Chondrocyte (in vitro differentiated cells): Measurements from ENCODE around the gene PLCG2. TPM values are rescaled to one million over a fixed set of nuclear protein-coding genes. Genes with fewer than 3 reads are reported as not detected.

Source experiments
- DNase-seq: peaks from one replicate; pipeline ENCODE4 v3.0.0; 2021; ENCODE audit warnings: mixed read lengths, low spot score
- H3K27ac Mint-ChIP-seq: one replicate; pipeline ENCODE4 v1.8.0; 2021; ENCODE audit warnings: mild to moderate bottlenecking, moderate library complexity, mixed read lengths; ENCODE audit not compliant: unreplicated experiment
- H3K27me3 Mint-ChIP-seq: 2 replicates; pipeline ENCODE4 v1.8.0; 2021; ENCODE audit warnings: low read depth, mixed read lengths
- H3K36me3 Mint-ChIP-seq: 2 replicates; pipeline ENCODE4 v1.8.0; 2021; ENCODE audit warnings: low read depth, mixed read lengths
- H3K4me1 Mint-ChIP-seq: 2 replicates; pipeline ENCODE4 v1.8.0; 2021; ENCODE audit warnings: low read depth, mild to moderate bottlenecking, mixed read lengths
- H3K4me3 Mint-ChIP-seq: one replicate; pipeline ENCODE4 v1.8.0; 2021; ENCODE audit warnings: mild to moderate bottlenecking, moderate library complexity, mixed read lengths; ENCODE audit not compliant: unreplicated experiment
- H3K9me3 Mint-ChIP-seq: 2 replicates; pipeline ENCODE4 v1.8.0; 2021; ENCODE audit warnings: low read depth, mixed read lengths
- total RNA-seq: library from RNA; stranded (reverse); gene quantifications from 3 replicates; pipeline ENCODE4 v1.2.1, GENCODE V29; 2021
- TF ChIP-seq, protein P1 (sequence below): fragments of 200-600 bp; sonication (generic); IDR thresholded peaks from 2 replicates; pipeline ENCODE4 v1.5.0; 2021; ENCODE audit warnings: antibody characterized with exemption, mild to moderate bottlenecking, moderate library complexity

The PLCG2 gene
- total RNA-seq, 1 donor from 2014 or later, result 1.1 TPM

DNA sequence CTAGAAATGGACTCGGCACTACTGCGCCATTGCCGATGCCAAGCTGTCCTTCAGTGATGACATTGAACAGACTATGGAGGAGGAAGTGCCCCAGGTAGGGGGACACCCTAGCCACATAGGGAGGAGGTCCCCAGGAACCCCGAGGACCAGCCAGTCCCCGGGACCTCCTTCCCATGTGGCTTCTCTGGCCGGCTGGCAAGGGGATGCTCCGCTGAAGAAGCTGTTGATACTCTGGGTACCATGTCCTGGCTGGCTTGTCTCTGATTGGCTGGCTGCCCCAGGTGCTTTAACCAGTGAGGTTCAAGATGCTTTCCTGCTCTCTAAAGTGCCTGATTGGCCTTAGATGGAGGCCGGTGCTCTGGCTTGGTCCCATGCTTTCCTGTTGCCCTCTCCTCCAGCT is 128.6 kb downstream of the PLCG2 start:
- Mint-ChIP-seq H3K4me1 (no peaks in the 10 kb centered on the region), H3K27me3 (peaks cover 11% of the 10 kb centered on the region), H3K27ac (no peak overlapping the region), H3K36me3 (no peaks in the 10 kb centered on the region), H3K9me3 (peaks cover 2% of the 10 kb centered on the region), H3K4me3 (no peak overlapping the region)
- TF ChIP-seq, protein P1, sequence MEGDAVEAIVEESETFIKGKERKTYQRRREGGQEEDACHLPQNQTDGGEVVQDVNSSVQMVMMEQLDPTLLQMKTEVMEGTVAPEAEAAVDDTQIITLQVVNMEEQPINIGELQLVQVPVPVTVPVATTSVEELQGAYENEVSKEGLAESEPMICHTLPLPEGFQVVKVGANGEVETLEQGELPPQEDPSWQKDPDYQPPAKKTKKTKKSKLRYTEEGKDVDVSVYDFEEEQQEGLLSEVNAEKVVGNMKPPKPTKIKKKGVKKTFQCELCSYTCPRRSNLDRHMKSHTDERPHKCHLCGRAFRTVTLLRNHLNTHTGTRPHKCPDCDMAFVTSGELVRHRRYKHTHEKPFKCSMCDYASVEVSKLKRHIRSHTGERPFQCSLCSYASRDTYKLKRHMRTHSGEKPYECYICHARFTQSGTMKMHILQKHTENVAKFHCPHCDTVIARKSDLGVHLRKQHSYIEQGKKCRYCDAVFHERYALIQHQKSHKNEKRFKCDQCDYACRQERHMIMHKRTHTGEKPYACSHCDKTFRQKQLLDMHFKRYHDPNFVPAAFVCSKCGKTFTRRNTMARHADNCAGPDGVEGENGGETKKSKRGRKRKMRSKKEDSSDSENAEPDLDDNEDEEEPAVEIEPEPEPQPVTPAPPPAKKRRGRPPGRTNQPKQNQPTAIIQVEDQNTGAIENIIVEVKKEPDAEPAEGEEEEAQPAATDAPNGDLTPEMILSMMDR, result no peak
- no peak for DNase-seq

DNA sequence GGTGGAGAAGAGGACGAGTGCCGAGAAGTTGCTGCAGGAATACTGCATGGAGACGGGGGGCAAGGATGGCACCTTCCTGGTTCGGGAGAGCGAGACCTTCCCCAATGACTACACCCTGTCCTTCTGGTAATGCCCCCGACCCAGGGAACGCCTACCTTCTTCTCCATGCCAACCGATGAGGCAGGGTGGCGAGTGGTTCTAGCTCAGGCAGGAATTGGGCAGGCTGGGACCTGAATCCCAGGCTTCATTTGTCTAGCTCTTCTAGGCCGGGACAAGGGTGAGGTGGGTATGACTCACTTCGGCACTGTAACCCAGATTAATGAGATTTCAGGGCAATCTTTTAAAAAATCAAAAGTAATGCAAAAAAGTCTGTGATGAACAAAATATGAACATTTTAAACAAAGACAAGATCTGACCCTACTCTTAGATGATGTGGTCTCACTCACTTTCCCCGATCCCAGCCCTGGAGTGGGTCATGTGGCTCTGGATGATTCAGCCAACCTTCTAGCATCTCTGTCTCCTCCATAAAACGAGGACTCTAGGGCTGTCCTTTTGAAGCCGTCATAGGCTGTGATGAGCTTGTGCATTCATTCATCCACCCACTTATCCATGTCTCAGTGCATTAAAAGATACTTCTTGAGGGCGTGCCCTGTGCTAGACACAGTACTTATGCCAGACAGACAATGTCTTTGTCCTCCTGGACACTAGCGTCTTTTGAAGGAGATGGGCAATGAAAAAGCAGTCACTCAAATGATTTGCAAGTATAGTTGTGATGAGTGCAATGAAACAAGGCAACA is 129.6 kb downstream of the PLCG2 start:
- Mint-ChIP-seq H3K4me1 (no peaks in the 10 kb centered on the region), H3K27ac (no peak overlapping the region), H3K27me3 (peaks cover 10% of the 10 kb centered on the region), H3K4me3 (no peak overlapping the region), H3K36me3 (no peaks in the 10 kb centered on the region), H3K9me3 (no peaks in the 10 kb centered on the region)
- DNase-seq, result no peak
- TF ChIP-seq, protein P1, result no peak

DNA sequence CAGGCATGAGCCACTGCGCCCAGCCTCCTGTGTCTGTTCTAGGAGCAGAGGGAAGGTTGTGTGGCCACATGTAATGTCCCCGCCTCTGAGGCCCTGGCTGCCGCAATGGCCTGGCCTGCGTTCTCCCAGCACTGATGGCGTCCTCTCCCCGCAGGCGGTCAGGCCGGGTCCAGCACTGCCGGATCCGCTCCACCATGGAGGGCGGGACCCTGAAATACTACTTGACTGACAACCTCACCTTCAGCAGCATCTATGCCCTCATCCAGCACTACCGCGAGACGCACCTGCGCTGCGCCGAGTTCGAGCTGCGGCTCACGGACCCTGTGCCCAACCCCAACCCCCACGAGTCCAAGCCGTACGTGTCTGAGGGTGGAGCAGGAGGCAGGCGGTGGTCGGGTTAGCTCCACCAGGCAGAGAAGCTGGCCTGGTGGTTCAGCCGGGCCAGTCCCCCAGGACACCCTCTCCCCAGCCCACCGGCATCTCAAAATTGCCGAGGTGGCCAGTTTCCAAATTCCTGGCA is 131.3 kb downstream of the PLCG2 start:
- Mint-ChIP-seq H3K4me1 (no peaks in the 10 kb centered on the region), H3K9me3 (no peaks in the 10 kb centered on the region), H3K4me3 (no peak overlapping the region), H3K36me3 (no peaks in the 10 kb centered on the region), H3K27ac (no peak overlapping the region), H3K27me3 (peaks cover 18% of the 10 kb centered on the region)
- no peak for DNase-seq
- TF ChIP-seq, protein P1, result no peak

DNA sequence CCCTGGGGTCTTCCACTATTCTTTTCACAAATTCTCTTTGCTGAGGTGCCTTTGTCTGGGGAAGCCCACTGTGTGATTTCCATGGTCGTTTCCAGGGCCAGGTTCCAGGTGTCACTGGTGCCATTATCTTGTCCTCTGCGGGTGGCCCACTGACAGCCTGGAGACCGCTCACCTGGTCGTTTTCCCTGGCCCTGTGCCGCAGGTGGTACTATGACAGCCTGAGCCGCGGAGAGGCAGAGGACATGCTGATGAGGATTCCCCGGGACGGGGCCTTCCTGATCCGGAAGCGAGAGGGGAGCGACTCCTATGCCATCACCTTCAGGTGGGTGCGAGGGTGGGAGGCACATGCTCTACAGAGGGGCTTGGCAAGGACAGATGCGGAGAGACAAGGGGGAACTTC is 133.3 kb downstream of the PLCG2 start:
- no peak for DNase-seq
- H3K9me3 Mint-ChIP-seq, result no peaks in the 10 kb centered on the region
- no peak overlapping the region for H3K27ac Mint-ChIP-seq
- TF ChIP-seq, protein P1, result no peak
- H3K4me1 Mint-ChIP-seq, result no peaks in the 10 kb centered on the region
- peaks cover 17% of the 10 kb centered on the region for H3K27me3 Mint-ChIP-seq
- no peaks in the 10 kb centered on the region for H3K36me3 Mint-ChIP-seq
- H3K4me3 Mint-ChIP-seq, result no peak overlapping the region

DNA sequence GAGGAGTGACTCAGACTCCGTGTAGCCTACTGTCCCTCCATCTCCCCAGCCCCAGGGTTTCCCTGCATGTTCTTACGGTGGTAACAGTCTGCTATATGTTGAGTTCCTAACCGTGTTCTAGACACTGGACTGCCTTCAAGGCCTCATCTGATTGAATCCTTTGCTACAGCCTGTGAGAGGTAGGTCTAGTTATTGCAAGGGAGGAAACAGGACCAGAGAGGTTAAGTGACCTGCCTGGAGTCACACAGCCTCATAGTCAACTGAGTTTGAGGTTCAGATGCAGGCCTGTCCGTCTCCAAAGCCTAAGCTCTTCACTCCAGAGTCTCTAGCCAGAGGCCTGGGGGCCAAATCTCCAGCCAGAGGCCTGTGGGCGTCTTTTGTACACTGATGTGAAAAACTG is 134.1 kb downstream of the PLCG2 start:
- Mint-ChIP-seq H3K4me3 (no peak overlapping the region), H3K4me1 (no peaks in the 10 kb centered on the region), H3K36me3 (no peaks in the 10 kb centered on the region), H3K27ac (no peak overlapping the region), H3K27me3 (peaks cover 19% of the 10 kb centered on the region), H3K9me3 (no peaks in the 10 kb centered on the region)
- DNase-seq, result no peak
- TF ChIP-seq, protein P1, result no peak
